Fibroblast of mammary gland (primary cell): ENCODE measurements around the gene PELI3.

Source experiments
- DNase-seq: peaks from one replicate; pipeline ENCODE4 v3.0.0-alpha.2; 2010; ENCODE audit warnings: low read depth
- H3K4me3 ChIP-seq: 2 replicates; pipeline ENCODE4 v1.5.1; 2011; ENCODE audit warnings: low read depth, mild to moderate bottlenecking, low read length, moderate library complexity; ENCODE audit not compliant: control insufficient read depth
- TF ChIP-seq, protein P1 (sequence below): conservative IDR thresholded peaks from 2 replicates; pipeline ENCODE4 v1.5.1; 2011; ENCODE audit warnings: low read depth, low read length, inconsistent platforms; ENCODE audit not compliant: control insufficient read depth, insufficient read depth

PELI3 gene

DNA sequence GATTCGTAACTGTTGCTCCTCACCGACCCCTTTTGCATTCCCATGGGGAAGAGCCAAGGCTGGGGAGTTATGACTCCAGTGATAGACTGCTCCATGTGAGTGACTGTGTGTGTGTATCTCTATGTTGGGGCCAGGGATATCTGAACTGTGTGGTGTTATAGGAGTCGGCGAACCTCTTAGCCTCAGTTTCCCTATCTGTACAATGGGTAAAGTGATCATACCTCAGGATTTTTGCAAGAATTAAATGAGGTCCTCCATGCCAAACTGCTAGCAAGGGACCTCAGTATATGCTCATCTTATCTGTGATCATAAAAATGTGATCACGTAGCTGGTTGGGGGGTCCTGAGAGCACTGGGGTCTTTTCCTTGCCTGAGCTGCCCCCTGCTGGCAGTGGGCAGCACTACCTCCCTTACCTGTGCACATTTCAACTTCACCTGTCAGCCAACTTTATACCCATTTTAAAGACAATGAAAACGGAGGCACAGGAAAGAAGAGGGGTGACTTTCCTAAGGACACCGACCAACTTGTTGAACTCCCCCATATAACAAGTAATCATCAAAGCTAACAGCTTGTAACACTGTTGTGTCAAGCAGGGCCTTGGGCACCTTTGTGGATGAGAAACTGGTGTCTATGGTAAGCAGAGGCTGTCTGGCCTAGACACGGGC, 12.2 kb downstream of the PELI3 start:
- DNase-seq, result no peak
- peak overlapping the region; percentile 86 for H3K4me3 ChIP-seq
- TF ChIP-seq, protein P1, sequence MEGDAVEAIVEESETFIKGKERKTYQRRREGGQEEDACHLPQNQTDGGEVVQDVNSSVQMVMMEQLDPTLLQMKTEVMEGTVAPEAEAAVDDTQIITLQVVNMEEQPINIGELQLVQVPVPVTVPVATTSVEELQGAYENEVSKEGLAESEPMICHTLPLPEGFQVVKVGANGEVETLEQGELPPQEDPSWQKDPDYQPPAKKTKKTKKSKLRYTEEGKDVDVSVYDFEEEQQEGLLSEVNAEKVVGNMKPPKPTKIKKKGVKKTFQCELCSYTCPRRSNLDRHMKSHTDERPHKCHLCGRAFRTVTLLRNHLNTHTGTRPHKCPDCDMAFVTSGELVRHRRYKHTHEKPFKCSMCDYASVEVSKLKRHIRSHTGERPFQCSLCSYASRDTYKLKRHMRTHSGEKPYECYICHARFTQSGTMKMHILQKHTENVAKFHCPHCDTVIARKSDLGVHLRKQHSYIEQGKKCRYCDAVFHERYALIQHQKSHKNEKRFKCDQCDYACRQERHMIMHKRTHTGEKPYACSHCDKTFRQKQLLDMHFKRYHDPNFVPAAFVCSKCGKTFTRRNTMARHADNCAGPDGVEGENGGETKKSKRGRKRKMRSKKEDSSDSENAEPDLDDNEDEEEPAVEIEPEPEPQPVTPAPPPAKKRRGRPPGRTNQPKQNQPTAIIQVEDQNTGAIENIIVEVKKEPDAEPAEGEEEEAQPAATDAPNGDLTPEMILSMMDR, result peak; percentile 75

DNA sequence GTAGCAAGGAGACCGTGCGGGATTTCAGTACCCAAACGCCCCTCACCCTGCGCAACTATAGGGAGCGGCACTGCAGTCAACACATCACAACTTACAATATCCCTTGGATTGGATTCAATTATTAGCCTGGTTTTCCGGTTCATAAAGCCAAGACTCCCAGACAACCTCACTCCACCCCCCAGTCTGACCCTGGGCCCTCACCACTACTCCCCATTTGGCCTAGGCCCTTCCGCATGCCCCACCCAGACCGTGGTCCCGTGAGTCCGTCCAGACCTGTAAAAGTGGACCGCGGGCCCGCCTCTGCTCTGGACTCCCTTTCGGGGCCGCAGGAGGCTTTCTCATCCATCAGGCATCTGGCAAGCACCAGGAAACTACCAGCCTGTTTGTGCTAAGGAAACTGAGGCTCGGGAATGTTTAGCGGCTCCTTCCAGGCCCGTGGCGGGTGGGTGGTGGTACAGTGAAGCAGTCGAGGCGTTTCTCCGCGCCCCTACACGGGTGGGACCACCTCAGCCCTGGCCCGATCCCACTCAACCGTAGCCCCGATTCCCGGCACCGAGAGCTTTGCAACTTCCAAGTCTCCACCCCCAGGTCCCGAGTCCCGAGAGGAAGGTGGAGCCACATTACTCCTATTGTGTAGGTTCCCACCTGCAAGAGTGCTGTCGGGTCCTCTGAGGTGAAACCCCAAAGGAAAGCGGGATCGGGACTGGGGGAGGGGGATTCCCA, 12.8 kb downstream of the PELI3 start:
- peak; percentile 34 for DNase-seq
- TF ChIP-seq, protein P1, result no peak
- peak overlapping the region; percentile 86 for H3K4me3 ChIP-seq

DNA sequence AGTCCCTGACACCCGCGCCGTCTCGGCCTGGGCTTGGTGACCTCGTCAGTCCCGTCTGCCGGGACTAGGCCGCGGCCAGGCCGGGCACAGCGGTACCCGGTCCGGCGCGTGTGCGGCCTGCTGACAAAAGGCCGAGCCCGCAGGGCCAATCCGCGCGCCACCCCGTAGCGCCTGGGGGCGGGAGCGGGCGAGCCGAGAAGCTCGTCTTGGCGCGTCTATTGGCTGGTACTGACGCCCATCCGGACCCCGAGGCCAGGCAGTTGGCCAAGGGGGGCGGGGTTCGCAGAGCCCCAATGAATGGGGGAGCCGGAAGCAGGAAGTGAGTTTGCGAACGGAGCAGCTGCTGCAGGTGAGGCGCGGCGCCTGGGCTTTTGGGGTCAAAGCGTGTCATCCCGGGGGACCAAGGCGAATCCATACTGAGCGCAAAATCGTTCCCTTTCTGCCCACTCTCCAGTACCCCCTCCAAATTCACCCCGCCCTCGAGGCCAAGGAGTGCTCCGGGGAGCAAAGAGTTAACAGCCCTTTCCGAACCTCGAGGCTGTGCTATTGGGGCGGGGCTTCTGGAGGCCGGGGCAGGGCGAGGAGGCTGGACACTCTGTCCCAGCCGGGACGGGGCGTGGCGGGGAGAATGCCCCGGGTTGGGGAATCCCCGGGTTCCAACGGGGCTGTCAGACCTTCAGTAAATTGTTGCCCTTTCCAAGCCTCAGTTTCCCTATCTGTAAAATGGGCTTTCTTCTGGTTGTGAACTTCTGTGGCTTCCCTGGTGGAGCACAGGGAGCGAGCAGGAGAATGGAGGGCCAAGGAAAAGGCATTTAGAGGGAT, 13.6 kb downstream of the PELI3 start, which contains the start of gene DPP3:
TSS of gene DPP3 (plus strand) at position 318 of the 822 bp plus-strand sequence. CDS start 1,767 bp downstream, outside the sequence.
- TF ChIP-seq, protein P1, result no peak
- peak within 1 kb of the TSS; percentile 86 for H3K4me3 ChIP-seq
- peak; percentile 92 for DNase-seq

DNA sequence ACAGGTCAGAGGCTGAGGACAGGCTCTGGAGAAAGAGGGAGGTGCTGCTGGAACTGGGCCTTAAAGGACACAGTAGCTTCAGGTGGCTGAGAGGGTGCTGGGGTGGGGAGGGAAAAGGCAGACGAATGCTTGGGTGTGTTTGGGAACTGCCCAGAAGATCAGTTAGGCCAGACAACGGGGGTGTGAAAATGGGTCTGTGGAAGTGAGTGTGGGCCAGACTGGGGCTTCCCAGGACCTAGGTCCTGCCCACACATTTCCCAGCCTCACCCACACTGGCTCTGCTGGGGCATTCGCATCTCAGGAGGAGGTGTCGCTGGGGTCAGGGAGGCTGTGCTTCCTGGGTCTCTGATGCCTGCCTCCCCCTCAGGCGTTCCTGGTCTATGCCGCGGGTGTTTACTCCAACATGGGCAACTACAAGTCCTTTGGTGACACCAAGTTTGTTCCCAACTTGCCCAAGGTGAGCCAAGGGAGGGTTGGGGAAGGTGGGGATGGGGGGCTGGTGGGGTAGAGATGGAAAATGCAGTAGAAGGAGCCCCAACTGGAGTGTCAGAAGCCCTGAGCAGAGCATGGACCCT, 18.2 kb downstream of the PELI3 start:
- TF ChIP-seq, protein P1, result no peak
- DNase-seq, result no peak
- H3K4me3 ChIP-seq, result no peak overlapping the region

DNA sequence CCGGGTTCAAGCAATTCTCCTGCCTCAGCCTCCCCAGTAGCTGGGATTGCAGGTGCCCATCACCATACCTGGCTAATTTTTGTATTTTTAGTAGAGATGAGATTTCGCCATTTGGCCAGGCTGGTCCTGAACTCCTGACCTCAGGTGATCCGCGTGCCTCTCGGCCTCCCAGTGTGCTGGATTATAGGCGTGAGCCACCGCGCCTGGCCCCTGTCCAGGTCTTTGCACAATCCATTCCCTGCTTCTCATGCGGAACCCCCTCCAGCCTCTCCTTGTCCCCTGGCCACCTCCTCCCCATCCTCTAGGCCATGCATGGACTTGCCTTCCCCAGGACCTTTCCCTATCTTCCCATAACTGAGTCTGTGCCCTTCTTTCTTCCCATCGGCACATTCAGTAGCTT, 22.3 kb downstream of the PELI3 start:
- TF ChIP-seq, protein P1, result no peak
- DNase-seq, result no peak
- H3K4me3 ChIP-seq, result no peak overlapping the region

DNA sequence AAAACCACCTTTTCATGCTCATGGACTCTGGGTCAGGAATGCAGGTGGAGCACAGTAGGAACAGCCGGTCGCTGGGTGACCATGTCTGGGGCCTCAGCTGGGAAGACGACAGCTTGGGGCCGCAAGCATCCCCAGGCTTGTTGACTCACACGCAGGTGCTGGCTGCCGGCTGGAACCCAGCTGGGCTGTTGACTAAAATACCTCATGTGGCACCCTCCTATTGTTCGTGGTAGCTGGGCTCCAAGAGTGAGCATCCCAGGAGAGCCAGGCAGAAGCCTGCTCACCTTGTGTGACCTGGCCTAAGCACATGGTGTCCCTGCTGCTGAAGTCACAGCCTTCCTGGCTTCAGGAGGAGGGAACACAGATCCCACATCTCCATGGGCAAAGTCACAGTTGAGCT, 22.9 kb downstream of the PELI3 start:
- DNase-seq, result no peak
- no peak overlapping the region for H3K4me3 ChIP-seq
- TF ChIP-seq, protein P1, result no peak
